Thyroid gland (tissue), 4 donors: ENCODE measurements around the gene SLC9B1.

ENCODE experiments used
- CTCF ChIP-seq, 6 experiments: fragments of 200-600 bp in 3 of 6; fragments of 450-650 bp in 3 of 6; sonication (generic) in 3 of 6; IDR thresholded peaks; one replicate each; pipeline ENCODE4 v1.5.1; 2016 to 2019; ENCODE audit warnings: antibody characterized with exemption in 6 of 6, mild to moderate bottlenecking in 2 of 6, inconsistent platforms in 1 of 6, moderate library complexity in 1 of 6
- POLR2A ChIP-seq, 2 donors: fragments of 450-650 bp; IDR thresholded peaks; one replicate each; pipeline ENCODE4 v1.6.1; 2017; ENCODE audit warnings: antibody characterized with exemption in 2 of 2, mild to moderate bottlenecking in 2 of 2, moderate library complexity in 1 of 2

- TF ChIP-seq CTCF (IDR thresholded peaks at IDR 0.05): no peak
- TF ChIP-seq POLR2A (IDR thresholded peaks at IDR 0.05): no peak
Observed at GRCh38 chr4:103018391-103019307, 856 bp downstream of the SLC9B1 start.
